GM12878 (cell line): ENCODE measurements around the gene TAF11L4.

Experiments
- MXI1 ChIP-seq: fragments of 150-350 bp; IDR thresholded peaks from 2 replicates; pipeline ENCODE4 v1.6.1; 2011; ENCODE audit warnings: low read depth, mild to moderate bottlenecking, inconsistent platforms, low read length, improper control_type of control experiment
- MYC ChIP-seq: IDR thresholded peaks from 2 replicates; pipeline ENCODE4 v1.6.1; 2011; ENCODE audit warnings: mild to moderate bottlenecking, low read length, moderate library complexity, inconsistent platforms; ENCODE audit not compliant: insufficient read depth, insufficient replicate concordance, insufficient read length, severe bottlenecking
- RCOR1 ChIP-seq: conservative IDR thresholded peaks from 2 replicates; pipeline ENCODE4 v1.6.1; 2012; ENCODE audit warnings: low read depth, low read length, improper control_type of control experiment

GRCh38 chr5:17511775-17512325, 9.8 kb upstream of the TAF11L4 start:
- TF ChIP-seq MXI1, result no peak
- TF ChIP-seq RCOR1, result no peak
- no peak for TF ChIP-seq MYC
